NCI-H748 treated with DMSO at 0.1 percent for 48 hours (cell line): ENCODE measurements around the gene ADAMTS6.
"Not testable (repeated sequence)": the region's sequence is repeated elsewhere in the genome, so short reads cannot be mapped to it uniquely, and the experiment has no call there.

ENCODE experiments used
- DNase-seq: peaks from one replicate; lab custom pipeline; 2025; lab: John Stamatoyannopoulos, UW

The ADAMTS6 gene

GRCh38 chr5:65197531-65198455 is 283.9 kb downstream of the ADAMTS6 start:
- no peak for DNase-seq

GRCh38 chr5:65194871-65195270 is 286.8 kb downstream of the ADAMTS6 start:
- no peak for DNase-seq

DNA sequence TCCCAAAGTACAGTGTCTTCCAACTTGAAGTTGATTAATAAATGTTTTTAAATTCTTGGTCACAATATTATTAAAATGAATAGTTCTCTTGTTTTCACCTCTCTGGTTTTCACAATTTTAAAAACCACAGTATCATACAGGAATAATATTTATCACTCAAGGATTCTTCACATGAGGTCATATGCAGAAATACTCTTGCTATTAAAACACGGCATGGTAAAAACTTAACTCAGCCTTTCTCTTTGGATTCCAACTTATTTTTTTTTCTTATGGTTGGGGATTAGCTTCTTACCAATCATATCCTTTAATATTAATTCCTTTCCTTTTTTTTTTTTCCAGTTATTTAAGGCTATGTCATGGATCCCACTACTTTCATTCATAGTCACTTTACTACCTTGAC is 289.4 kb downstream of the ADAMTS6 start:
- DNase-seq: no peak

GRCh38 chr5:65191554-65192135 is 290.1 kb downstream of the ADAMTS6 start:
- DNase-seq: no peak

- DNase-seq: no peak
Observed at GRCh38 chr5:65190328-65191053, 291.2 kb downstream of the ADAMTS6 start.

DNA sequence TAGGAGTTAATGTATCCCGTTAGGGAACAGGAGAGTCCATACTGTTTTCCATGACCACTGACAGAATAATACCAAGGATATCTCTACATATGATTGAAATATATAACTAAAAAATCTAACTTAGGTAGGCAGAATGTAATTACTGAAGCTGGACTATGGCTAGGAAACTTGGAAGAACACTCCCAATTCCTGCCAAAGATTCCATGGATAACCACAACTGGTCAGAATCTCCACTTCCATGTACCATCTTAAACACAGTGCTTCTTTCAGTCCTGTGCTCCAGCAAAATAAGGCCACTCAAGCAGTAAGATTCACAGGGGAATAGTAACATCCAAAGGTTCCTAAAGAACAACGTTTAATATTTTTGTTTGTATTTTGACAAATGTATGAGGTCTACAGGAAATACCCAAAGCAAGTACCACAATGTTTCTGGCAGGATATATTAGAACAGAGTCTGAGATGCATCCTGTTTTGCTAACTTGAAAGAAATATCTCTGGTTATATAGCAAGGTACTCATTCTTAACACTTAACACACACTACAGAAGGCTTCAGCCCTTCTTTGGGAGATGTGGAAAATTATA is 295.0 kb downstream of the ADAMTS6 start:
- no peak for DNase-seq

- DNase-seq: no peak
Observed at GRCh38 chr5:65185468-65185867, 296.3 kb downstream of the ADAMTS6 start.

- peak; percentile 46 for DNase-seq
Observed at GRCh38 chr5:65184780-65185179, 296.9 kb downstream of the ADAMTS6 start.

DNA sequence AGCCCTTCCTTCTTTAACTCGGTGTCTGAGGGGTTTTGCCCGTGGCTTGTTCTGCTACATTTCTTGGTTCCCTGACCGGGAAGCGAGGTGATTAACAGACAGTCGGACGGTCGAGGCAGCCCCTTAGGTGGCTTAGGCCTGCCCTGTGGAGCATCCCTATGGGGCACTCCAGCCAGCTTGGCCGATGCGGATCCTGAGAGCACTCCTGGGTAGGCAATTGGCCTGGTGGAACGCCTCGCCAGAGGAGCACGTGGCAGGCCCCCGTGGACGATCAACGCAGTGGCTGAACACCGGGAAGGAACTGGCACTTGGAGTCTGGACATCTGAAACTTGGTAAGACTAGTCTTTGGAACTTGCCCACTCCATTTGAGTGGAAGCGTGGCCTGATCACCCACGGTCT is 307.5 kb downstream of the ADAMTS6 start:
- not testable (repeated sequence) for DNase-seq

GRCh38 chr5:65173130-65173525 is 308.6 kb downstream of the ADAMTS6 start:
- DNase-seq: no peak

GRCh38 chr5:65172486-65173129 is 309.1 kb downstream of the ADAMTS6 start:
- no peak for DNase-seq

- no peak for DNase-seq
Observed at GRCh38 chr5:65171645-65172044, 310.1 kb downstream of the ADAMTS6 start.

DNA sequence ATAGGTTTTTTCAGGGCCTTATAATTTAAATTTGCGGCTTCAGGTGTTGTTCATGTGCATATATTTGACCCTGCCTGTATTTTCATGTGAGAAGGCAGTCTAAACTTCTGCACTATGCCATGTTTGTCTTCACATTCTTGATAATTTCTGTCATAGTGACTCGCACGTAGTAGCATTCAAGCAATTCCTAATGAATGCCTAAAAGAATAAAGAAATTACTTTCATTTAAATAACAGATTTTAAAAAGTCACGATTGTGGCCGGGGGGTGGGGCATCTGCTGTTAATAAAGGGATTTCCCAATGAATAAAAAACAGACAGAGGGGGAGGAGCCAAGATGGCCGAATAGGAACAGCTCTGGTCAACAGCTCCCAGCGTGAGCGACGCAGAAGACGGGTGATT is 318.0 kb downstream of the ADAMTS6 start:
- no peak for DNase-seq

DNA sequence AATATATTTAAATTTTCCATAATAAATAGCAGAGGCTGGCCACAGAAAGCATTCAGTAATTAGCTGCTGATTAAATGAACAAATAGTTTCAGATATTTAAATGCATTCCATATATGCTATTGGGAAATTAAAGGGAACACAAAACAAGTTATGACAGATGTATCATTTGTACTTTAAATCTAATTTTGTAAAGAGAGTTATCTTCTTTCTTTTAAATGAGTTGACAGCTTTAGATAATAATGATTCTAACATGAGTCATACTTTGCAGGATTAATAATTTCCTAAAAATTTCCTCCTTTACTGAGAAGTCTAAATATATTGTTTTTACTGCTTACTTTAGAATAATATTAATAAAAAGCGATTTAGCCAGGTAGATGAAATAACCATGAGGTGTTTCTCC is 320.1 kb downstream of the ADAMTS6 start:
- DNase-seq: no peak

GRCh38 chr5:65157906-65158603 is 323.7 kb downstream of the ADAMTS6 start:
- DNase-seq: no peak

DNA sequence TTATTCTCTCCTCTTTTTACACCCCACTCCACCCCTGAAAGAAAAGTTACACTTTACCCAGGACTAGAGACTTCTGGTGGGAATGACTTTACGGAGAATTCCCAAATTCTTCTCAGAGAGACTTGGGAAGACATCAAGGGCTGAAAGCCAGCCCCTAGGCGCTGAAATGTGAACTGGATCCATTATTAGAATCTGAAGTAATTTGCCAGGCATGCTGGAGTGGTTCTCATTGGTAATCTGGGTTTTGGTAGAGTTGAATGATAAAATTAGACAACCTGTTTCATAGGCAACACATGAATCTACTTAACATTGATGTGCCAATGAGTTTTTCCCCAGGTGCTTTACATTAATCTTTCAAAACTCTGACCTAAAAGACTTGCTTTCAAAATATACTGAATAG is 324.8 kb downstream of the ADAMTS6 start:
- no peak for DNase-seq

- DNase-seq: no peak
Observed at GRCh38 chr5:65152131-65152530, 329.6 kb downstream of the ADAMTS6 start.

GRCh38 chr5:65151614-65152013 is 330.1 kb downstream of the ADAMTS6 start:
- no peak for DNase-seq

GRCh38 chr5:65150599-65151304 is 331.0 kb downstream of the ADAMTS6 start:
- DNase-seq: peak; percentile 10

DNA sequence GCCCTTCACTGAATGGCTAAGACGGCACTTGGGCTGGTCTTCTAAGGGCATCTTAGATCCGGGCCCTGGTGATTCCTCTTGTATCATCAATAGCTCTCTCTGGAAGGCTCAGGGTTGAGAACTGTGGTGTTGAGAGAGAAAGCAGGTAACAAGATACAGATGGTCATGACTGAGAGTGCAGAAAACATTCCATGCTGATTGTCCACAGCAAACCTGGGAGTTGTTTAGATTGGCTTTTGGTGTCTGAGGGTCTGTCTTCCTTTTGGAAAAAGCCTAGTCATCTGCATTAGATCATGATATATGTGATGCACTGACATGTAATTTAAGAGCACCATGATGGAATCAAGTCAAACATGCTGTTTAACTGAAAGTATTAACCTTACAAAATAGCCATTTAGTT is 331.9 kb downstream of the ADAMTS6 start:
- no peak for DNase-seq
